ENCODE measurements around the gene ICOS. TPM values are rescaled to one million over a fixed set of nuclear protein-coding genes. Genes with fewer than 3 reads are reported as not detected.
"Not testable (repeated sequence)": the region's sequence is repeated elsewhere in the genome, so short reads cannot be mapped to it uniquely, and the experiment has no call there.

Gene ICOS
- total RNA-seq, 2 experiments from 2014 or later, result 61.8 to 63.0 TPM

- H3K36me3 Mint-ChIP-seq (ENCODE audit: low read depth), result peaks cover 3% of the 10 kb centered on the region
- no peak for DNase-seq
- H3K27me3 Mint-ChIP-seq, result no peaks in the 10 kb centered on the region
- ChIA-PET CTCF (no interaction called here), POLR2A (interaction anchor here (1.1 kb wide), 1 partner anchor 13 kb away, joined by 3 read pairs; no protein-coding TSS in a partner anchor)
- H3K27ac Mint-ChIP-seq, result no peak overlapping the region
- H3K4me3 Mint-ChIP-seq, result no peak overlapping the region
- H3K4me1 Mint-ChIP-seq, result peaks cover 9% of the 10 kb centered on the region
- H3K9me3 Mint-ChIP-seq, result peaks cover 7% of the 10 kb centered on the region
Observed at GRCh38 chr2:203982276-203982675, 45.7 kb downstream of the ICOS start.

GRCh38 chr2:203983064-203983715 is 46.6 kb downstream of the ICOS start:
- Mint-ChIP-seq H3K4me3 (no peak overlapping the region), H3K9me3 (peaks cover 7% of the 10 kb centered on the region), H3K27me3 (no peaks in the 10 kb centered on the region), H3K27ac (no peak overlapping the region), H3K36me3 (ENCODE audit: low read depth) (peaks cover 3% of the 10 kb centered on the region), H3K4me1 (peaks cover 17% of the 10 kb centered on the region)
- DNase-seq, result no peak
- ChIA-PET CTCF (no interaction called here), POLR2A (no interaction called here)

DNA sequence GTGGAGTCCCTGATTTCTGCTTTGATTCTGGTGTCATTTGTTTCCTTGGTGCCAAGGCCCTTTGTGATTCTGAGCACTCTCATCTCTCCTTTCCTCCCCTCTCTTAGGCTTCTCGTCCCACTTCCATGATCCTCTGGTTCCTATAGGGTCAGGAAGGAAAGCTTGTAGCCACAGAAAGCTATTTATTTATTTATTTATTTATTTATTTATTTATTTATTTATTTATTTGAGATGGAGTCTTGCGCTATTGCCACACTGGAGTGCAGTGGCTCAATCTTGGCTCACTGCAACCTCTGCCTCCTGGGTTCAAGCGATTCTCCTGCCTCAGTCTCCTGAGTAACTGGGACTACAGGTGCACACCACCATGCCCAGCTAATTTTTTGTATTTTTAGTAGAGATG is 49.4 kb downstream of the ICOS start:
- not testable (repeated sequence) for H3K36me3 Mint-ChIP-seq (ENCODE audit: low read depth); H3K27me3 Mint-ChIP-seq; DNase-seq; H3K4me3 Mint-ChIP-seq; H3K9me3 Mint-ChIP-seq; H3K27ac Mint-ChIP-seq
- CTCF ChIA-PET, result interaction anchor here (0.6 to 1.5 kb wide), 3 partner anchors 17 to 384 kb away, joined by 3 to 5 read pairs (median 3); no protein-coding TSS in a partner anchor
- POLR2A ChIA-PET, result interaction anchor here (1.1 to 2.7 kb wide), 3 partner anchors 17 to 37 kb away, joined by 3 to 13 read pairs (median 4); no protein-coding TSS in a partner anchor
- H3K4me1 Mint-ChIP-seq, result peaks cover 35% of the 10 kb centered on the region

DNA sequence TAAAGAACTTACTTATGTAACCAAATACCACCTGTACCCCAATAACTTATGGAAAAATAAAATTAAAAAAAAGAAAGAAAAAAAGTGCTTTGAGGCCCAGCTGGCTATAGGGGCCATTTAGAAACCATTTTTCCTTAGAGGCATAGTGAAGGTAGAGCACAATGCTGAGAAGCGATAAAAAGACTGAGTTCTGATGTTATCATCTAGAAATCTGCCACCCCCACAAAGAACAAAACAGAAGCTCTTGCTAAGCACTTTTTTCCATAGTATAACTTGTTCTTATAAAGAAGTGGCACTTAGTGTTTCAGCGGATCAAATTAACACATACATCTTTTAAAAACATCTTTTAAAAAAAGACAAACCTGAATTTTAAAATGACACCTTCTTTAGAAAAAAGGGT is 51.4 kb downstream of the ICOS start:
- H3K27ac Mint-ChIP-seq, result peak overlapping the region; percentile 77
- DNase-seq, result no peak
- H3K9me3 Mint-ChIP-seq, result no peaks in the 10 kb centered on the region
- H3K4me1 Mint-ChIP-seq, result peaks cover 35% of the 10 kb centered on the region
- ChIA-PET CTCF (interaction anchor here (1.8 kb wide), 2 partner anchors 11 to 36 kb away, joined by 7 read pairs; no protein-coding TSS in a partner anchor), POLR2A (interaction anchor here (0.6 to 2.7 kb wide), 10 partner anchors 12 to 53 kb away, joined by 3 to 19 read pairs (median 4); partner anchors contain the start of gene ICOS)
- H3K4me3 Mint-ChIP-seq, result no peak overlapping the region
- peaks cover 3% of the 10 kb centered on the region for H3K36me3 Mint-ChIP-seq (ENCODE audit: low read depth)
- no peaks in the 10 kb centered on the region for H3K27me3 Mint-ChIP-seq

GRCh38 chr2:203988500-203989260 is 52.1 kb downstream of the ICOS start:
- H3K36me3 Mint-ChIP-seq (ENCODE audit: low read depth), result peaks cover 3% of the 10 kb centered on the region
- ChIA-PET CTCF (interaction anchor here (1.8 kb wide), 2 partner anchors 12 to 35 kb away, joined by 7 read pairs; no protein-coding TSS in a partner anchor), POLR2A (interaction anchor here (0.6 to 2.7 kb wide), 13 partner anchors 9 to 54 kb away, joined by 3 to 19 read pairs (median 4); partner anchors contain the start of gene ICOS)
- DNase-seq, result no peak
- H3K4me3 Mint-ChIP-seq, result no peak overlapping the region
- peak overlapping the region; percentile 59 for H3K27ac Mint-ChIP-seq
- H3K9me3 Mint-ChIP-seq, result no peaks in the 10 kb centered on the region
- peaks cover 35% of the 10 kb centered on the region for H3K4me1 Mint-ChIP-seq
- no peaks in the 10 kb centered on the region for H3K27me3 Mint-ChIP-seq

DNA sequence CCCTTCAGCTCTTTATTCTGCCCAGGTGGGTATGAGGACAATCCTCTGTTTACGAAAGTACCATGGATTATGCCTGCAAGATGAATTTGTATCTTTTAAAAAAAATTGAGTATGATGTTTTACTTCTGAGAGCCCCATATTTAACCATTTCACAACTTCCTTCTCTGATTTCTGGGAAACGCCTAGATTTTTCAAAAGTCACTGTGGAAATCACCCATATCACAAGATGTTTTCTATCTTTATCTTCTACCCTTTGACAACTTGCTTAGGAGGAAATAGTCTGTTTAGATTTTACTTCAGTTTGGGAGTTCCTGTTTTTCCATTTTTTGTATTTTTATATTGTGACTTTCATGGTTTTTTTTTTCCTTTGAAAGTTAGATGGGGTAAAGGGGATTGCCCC is 53.0 kb downstream of the ICOS start:
- no peak for DNase-seq
- CTCF ChIA-PET, result no interaction called here
- Mint-ChIP-seq H3K27ac (peak overlapping the region; percentile 38), H3K9me3 (no peaks in the 10 kb centered on the region), H3K36me3 (ENCODE audit: low read depth) (no peaks in the 10 kb centered on the region), H3K27me3 (no peaks in the 10 kb centered on the region), H3K4me1 (peaks cover 35% of the 10 kb centered on the region), H3K4me3 (no peak overlapping the region)
- POLR2A ChIA-PET, result interaction anchor here (0.6 to 2.1 kb wide), 3 partner anchors 9 to 31 kb away, joined by 3 to 8 read pairs (median 3); no protein-coding TSS in a partner anchor

DNA sequence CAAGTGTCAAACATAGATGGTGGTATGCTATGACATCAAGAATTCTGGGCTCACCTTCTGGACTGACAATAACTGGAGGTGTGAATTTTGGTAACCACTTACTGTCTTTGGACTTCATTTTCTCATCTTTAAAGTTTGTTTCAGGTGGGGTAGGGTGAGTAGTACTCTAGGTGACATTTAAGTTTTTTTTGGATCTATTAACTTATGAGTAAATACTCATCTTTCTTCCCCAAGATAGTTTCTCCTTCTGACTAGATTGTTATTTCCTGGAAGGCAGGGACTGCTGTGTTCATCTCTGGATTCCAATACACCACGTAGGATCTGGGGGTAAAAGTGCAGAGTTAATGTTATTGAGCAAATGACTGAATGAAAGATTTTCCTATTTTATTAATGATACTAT is 55.9 kb downstream of the ICOS start:
- H3K4me3 Mint-ChIP-seq, result no peak overlapping the region
- DNase-seq, result no peak
- ChIA-PET POLR2A (interaction anchor here (1.6 to 2.2 kb wide), 2 partner anchors 46 to 54 kb away, joined by 3 to 10 read pairs; no protein-coding TSS in a partner anchor), CTCF (no interaction called here)
- H3K27ac Mint-ChIP-seq, result no peak overlapping the region
- H3K27me3 Mint-ChIP-seq, result no peaks in the 10 kb centered on the region
- peaks cover 33% of the 10 kb centered on the region for H3K4me1 Mint-ChIP-seq
- peaks cover 9% of the 10 kb centered on the region for H3K36me3 Mint-ChIP-seq (ENCODE audit: low read depth)
- peaks cover 3% of the 10 kb centered on the region for H3K9me3 Mint-ChIP-seq

DNA sequence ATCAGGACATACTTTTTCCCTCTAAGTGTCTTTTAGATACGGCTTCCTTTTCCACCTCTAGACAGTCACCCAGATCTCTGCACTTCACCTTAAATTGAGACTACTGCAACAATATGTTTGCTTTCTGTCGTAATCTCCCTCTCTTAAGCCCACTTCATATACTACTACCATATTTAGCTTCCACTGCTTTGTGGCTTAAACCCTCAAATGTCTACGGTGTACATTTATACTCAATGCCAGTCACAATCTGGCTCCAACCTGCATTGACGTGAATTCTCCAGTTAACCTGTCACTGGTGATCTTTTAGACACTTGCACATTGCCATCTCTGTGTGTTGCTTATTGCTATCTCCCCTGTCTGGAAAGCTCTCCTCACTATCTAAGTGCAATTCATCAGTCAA is 56.4 kb downstream of the ICOS start:
- ChIA-PET CTCF (interaction anchor here (1.4 kb wide), 1 partner anchor 22 kb away, joined by 4 read pairs; no protein-coding TSS in a partner anchor), POLR2A (interaction anchor here (0.9 to 2.2 kb wide), 7 partner anchors 10 to 55 kb away, joined by 3 to 10 read pairs (median 3); no protein-coding TSS in a partner anchor)
- Mint-ChIP-seq H3K27me3 (no peaks in the 10 kb centered on the region), H3K4me1 (peaks cover 33% of the 10 kb centered on the region), H3K4me3 (no peak overlapping the region), H3K27ac (no peak overlapping the region), H3K36me3 (ENCODE audit: low read depth) (peaks cover 9% of the 10 kb centered on the region), H3K9me3 (peaks cover 3% of the 10 kb centered on the region)
- no peak for DNase-seq

- Mint-ChIP-seq H3K4me1 (peaks cover 35% of the 10 kb centered on the region), H3K4me3 (no peak overlapping the region), H3K27me3 (no peaks in the 10 kb centered on the region), H3K9me3 (peaks cover 3% of the 10 kb centered on the region), H3K36me3 (ENCODE audit: low read depth) (peaks cover 9% of the 10 kb centered on the region), H3K27ac (no peak overlapping the region)
- no peak for DNase-seq
- POLR2A ChIA-PET, result interaction anchor here (0.7 to 2.2 kb wide), 10 partner anchors 9 to 57 kb away, joined by 3 to 10 read pairs (median 4); partner anchors contain the start of gene ICOS
- CTCF ChIA-PET, result interaction anchor here (0.7 to 1.4 kb wide), 2 partner anchors 21 to 29 kb away, joined by 3 to 4 read pairs; no protein-coding TSS in a partner anchor
Observed at GRCh38 chr2:203993560-203993959, 57.0 kb downstream of the ICOS start.

- H3K36me3 Mint-ChIP-seq (ENCODE audit: low read depth), result peaks cover 9% of the 10 kb centered on the region
- no peak overlapping the region for H3K4me3 Mint-ChIP-seq
- H3K9me3 Mint-ChIP-seq, result peaks cover 3% of the 10 kb centered on the region
- DNase-seq, result no peak
- ChIA-PET POLR2A (interaction anchor here (0.9 to 2.2 kb wide), 6 partner anchors 9 to 58 kb away, joined by 3 to 10 read pairs (median 4); partner anchors contain the start of gene ICOS), CTCF (no interaction called here)
- H3K27me3 Mint-ChIP-seq, result no peaks in the 10 kb centered on the region
- no peak overlapping the region for H3K27ac Mint-ChIP-seq
- peaks cover 35% of the 10 kb centered on the region for H3K4me1 Mint-ChIP-seq
Observed at GRCh38 chr2:203994735-203995134, 58.2 kb downstream of the ICOS start.

DNA sequence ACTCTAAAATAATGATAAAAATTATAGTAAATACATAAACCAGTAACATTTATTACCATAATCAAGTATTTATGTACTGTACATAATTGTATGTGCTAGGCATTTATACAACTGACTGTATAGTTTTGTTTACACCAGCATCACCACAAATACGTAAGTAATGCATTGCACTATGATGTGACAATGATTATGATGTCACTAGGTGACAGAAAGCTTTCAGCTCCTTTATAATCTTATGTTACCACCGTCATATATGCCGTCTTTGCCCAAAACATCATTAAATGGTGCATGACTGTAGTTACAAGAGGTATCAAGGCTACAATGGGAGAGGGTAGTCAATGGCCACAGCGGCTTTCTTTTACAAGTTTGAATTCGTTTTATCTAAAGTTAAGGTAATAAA is 60.1 kb downstream of the ICOS start:
- DNase-seq, result no peak
- peaks cover 14% of the 10 kb centered on the region for H3K36me3 Mint-ChIP-seq (ENCODE audit: low read depth)
- ChIA-PET CTCF (no interaction called here), POLR2A (interaction anchor here (0.9 to 5.2 kb wide), 4 partner anchors 9 to 59 kb away, joined by 3 to 22 read pairs (median 6); partner anchors contain the start of gene ICOS)
- peaks cover 48% of the 10 kb centered on the region for H3K4me1 Mint-ChIP-seq
- no peak overlapping the region for H3K4me3 Mint-ChIP-seq
- H3K9me3 Mint-ChIP-seq, result peaks cover 3% of the 10 kb centered on the region
- H3K27me3 Mint-ChIP-seq, result no peaks in the 10 kb centered on the region
- H3K27ac Mint-ChIP-seq, result peak overlapping the region; percentile 61

GRCh38 chr2:203997481-203997880 is 60.9 kb downstream of the ICOS start:
- POLR2A ChIA-PET, result interaction anchor here (0.9 to 5.2 kb wide), 3 partner anchors 8 to 60 kb away, joined by 4 to 22 read pairs (median 7); partner anchors contain the start of gene ICOS
- no peak for DNase-seq
- H3K9me3 Mint-ChIP-seq, result peaks cover 7% of the 10 kb centered on the region
- H3K27ac Mint-ChIP-seq, result peak overlapping the region; percentile 61
- CTCF ChIA-PET, result no interaction called here
- H3K4me3 Mint-ChIP-seq, result no peak overlapping the region
- H3K4me1 Mint-ChIP-seq, result peaks cover 56% of the 10 kb centered on the region
- no peaks in the 10 kb centered on the region for H3K27me3 Mint-ChIP-seq
- peaks cover 22% of the 10 kb centered on the region for H3K36me3 Mint-ChIP-seq (ENCODE audit: low read depth)

Measured in activated CD4-positive, alpha-beta memory T cell treated with anti-CD3 and anti-CD28 coated beads, Interleukin-2, amount 10 ng/mL, durations not matched to agents 7 days and 5 days (primary cell).